Aortic smooth muscle cell (primary cell): ENCODE results near the gene DUSP5. TPM values are rescaled to one million over a fixed set of nuclear protein-coding genes. Genes with fewer than 3 reads are reported as not detected.

ENCODE experiments used
- total RNA-seq: library from RNA; depleted of rRNA; stranded (reverse); fragments of >200 nt; gene quantifications from 2 replicates; pipeline ENCODE4 v1.2.3, GENCODE V29; 2014

Gene DUSP5
- 15.0 and 29.3 TPM in 2 replicates for total RNA-seq

GRCh38 chr10:110497438-110498086, at the start of gene DUSP5:
DUSP5 (plus strand) TSS chr10:110497907; CDS start chr10:110498122, 215 bp downstream.

Other genes starting within 250 kb of the DUSP5 start
- 5.7 and 9.8 TPM in 2 replicates for gene SMNDC1, start 193.0 kb upstream of the DUSP5 start, total RNA-seq
- 27.2 and 28.0 TPM in 2 replicates for gene SMC3, start 69.8 kb downstream of the DUSP5 start, total RNA-seq
- gene RBM20, start 146.4 kb downstream of the DUSP5 start, total RNA-seq: 0.66 and 1.1 TPM in 2 replicates